T1000 (cell line): Measurements from ENCODE around the gene METTL23.

Experiments used
- DNase-seq: peaks from one replicate; lab custom pipeline; 2025; ENCODE audit warnings: mixed read lengths; lab: John Stamatoyannopoulos, UW

The METTL23 gene, protein sequence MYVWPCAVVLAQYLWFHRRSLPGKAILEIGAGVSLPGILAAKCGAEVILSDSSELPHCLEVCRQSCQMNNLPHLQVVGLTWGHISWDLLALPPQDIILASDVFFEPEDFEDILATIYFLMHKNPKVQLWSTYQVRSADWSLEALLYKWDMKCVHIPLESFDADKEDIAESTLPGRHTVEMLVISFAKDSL

DNA sequence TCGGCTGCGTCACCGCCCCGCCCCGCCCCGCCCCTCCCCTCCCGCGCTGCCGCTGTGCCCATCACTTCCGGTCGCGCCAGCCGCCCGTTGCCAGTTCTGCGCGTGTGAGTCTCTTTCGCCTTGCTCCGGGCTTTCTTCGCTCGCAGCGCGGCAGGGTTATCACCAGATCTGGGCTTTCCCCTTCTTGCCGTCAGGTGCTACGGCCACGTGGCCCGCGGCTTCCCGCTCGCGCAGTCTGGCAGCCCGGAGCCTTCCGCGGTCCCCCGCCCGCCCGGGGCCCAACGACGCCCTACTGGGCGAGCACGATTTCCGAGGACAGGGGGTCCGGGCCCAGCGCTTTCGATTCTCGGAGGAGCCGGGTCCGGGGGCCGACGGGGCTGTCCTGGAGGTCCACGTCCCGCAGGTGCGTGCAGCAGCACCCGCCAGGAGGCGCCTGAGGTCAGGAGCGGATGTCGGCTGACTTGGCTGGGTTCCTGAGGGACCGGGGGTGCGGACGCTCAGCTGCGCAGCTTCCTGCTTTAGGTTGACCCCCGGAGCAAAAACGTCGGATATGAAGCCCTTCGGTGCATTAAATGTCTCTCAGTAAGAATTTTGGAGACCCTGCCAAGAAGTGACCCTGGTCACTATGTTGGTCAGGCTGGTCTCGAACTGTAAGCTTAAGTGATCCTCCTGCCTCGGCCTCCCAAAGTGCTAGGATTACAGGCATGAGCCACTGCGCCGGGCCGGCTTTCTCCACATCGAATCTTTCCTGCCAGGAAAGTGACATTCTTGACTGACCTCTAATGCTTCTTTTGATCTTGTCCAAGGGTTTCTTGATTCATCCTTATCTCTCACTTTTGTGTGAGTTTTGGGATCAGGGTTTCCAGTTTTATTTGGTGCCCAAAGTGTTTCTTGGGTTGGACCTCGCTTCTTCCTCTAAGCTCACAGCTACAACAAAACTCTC lies at the start of gene METTL23:
TSS of gene METTL23 (plus strand) at position 64 of the 943 bp plus-strand sequence. CDS start 2,872 bp downstream, outside the sequence.
- peak; percentile 81 for DNase-seq

DNA sequence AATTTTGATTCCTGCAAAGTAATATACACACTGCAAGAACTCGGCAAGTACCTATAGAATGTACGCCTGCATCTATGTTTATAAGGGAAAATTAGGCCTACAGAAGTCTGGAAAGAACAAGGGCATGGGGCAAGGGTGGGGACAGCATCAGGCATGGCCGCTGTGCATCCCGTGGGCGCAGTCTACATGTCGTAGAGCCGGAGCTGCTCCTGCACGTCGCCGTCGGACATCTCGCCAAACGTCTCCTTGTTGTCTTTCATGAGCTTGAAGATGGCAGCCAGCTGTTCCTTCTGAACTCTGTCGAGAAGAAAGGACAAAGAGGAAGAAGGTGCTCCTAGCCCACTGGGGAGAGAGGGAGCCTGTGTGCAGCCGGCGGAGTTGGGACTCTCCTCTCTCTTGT lies 49.2 kb upstream of the METTL23 start:
- DNase-seq = no peak

DNA sequence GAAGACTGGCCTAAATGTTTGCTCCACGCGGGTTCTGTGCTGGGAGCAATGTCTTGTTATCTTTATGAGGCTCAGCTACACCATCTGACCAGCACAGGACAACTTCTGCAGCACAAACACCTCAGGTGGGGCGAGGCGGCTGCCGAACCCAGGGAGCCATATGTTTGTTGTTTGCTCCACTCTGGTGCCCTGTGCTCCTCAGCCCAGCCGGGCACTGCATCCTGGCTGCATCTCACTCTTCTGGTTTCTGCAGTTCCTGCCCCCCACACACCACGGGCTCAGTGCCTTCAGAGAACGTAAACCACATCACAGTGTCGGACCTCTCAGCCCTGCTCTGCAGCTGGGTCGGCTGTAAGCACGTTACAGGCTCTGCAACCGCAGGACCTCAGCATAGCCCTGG lies 48.3 kb upstream of the METTL23 start:
- DNase-seq = no peak

DNA sequence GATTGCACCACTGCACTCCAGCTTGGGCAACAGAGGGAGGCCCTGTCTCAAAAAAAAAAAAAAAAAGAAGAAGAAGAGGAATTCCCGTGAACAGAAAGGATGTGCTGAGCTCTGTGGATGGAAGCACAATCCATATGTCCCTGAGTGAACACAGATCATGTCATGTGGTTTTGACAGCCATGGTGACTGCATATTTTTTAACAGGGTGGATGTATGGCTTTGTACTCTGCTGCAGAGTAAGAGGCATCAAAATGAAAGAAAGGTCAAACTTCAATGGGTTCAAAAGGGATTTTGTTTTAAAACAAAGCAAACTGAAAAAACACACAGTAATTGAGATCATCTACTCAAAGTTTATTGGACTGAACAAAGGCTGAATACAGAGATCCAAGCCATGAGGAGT lies 47.4 kb upstream of the METTL23 start:
- DNase-seq = no peak

DNA sequence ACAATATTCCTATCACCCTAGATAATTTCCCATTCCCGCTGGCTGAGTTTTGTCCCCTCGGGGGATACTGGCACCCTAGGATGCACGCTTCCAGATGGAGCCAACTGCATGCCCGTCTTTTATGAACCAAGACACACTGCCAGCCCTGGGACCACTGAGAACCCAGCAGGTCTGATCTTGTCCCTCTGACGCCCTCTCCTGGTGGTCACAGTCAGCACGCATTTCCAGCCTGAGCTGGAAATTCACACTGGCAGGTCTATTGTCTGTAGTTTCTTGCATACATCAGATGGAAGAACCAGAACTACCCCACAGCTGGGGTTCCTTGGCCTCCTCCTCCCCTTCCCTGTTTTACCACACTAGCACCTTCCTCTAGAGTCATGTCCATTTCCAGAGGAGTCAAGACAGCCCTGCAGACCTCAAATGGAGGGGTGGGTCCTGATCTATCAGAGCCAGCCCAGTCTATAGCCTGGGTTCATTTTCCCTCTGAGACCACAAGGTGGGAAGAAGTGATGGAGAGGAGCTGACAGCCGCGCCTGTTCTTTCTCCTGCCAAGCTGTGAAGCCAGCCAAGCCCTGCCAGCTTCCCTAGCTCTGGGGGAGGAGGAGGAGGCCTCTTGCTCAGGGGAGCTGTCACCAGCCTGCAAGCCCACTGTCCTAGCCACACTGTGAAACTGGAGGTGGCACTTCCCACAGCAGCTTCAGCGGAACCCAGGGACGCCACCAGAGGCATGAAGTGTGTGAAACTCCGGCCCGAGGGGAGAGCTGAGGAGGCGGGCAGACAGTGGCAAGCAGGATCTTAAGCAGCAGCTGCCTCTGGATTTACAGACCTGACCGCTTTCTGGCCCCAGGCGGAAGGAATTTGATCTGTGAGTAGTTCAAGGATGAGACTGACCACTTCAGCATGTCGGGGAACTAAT lies 45.2 kb upstream of the METTL23 start:
- DNase-seq = no peak

DNA sequence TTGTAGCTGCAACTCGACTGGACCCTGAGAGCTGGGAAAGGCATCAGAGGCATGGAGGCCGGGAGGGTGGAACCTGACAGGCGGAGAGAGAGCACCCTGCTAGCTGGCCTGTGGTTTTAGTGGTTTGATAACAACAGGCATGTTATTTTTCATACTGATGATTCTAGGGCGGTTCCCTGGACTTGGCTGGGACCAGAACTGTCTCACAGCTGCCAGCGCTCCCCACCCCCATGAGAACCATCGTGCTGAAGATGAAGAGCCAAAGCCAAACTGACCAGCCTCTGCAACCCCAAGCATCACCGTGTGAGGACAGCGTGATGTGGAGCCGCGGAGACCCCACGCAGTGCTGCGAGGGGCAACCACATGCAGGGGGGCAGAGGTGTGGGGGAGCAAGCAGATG lies 44.3 kb upstream of the METTL23 start:
- DNase-seq = no peak

DNA sequence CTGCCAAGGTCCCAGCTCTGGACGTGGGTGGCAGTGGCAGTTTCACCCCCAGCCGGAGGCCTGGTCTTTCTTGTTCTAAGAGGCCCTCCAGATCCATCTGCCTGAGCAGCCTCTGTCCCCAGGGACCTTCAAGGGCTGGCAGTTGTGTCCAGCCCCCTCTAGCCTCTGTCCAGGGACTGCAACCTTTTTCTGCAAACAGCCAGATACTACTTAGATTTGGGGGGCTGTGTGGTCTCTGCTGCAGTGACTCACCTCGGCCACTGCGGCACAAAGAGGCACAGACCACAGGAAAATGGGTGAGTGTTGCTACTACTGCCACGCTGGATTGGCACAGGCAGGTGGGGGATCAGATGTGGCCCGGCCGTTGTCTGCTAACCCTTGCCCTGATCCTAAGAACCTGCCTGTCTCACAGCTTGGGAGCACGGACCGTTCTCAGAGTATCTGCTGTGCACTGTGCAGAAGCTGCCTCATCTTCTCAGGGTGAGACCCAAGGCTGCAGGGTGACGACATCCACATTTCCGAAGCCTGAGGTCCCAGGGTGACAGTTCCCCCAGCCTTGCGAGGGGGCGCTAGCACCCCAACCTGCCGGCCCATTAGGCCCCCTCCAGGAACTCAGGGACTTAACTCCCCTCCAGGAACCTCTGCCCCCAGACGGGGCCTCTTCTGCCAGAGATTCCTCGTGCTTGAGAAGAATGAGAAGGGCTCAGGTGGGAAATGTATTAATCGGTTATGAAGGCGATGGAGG lies 43.5 kb upstream of the METTL23 start:
- no peak for DNase-seq

DNA sequence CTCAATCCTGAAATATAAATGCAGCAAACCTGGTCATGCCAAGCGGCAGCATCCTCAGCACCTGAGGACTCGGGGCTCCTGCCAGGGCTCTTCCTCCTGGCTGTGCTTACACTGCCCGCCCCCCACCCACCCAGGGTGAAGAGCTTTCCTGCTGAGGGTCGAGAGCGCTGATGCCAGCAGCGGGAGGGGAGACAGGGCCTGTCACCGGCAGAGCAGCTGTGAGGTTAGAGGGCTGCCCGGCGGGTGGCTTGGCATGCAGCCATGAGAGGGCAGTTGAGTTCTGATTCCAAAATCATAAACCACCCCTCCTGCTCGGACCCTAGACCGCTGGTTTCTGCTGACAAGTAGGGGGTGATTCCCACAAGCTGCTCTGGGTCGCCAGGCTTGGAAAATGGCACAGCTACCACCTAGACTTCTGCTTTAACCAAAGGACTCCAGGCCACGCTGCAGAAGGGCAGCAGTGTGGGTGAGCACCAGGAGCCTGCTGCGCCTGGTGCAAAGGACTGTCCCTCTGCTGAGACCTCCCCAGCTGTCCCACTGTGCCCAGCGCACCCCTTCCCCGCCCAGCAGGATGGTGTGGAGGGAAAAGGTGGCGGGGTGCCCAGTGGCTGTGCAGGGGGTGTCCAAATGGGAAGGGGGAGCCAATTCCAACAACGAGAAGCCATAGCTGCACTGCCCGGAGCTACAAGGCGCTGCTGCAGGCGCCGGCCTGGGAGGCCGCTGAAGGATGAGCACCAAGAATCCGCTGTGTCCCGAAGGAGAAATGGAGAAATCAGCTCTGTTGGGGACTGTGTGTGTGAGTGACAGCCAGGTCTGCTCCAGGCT lies 42.5 kb upstream of the METTL23 start:
- no peak for DNase-seq

DNA sequence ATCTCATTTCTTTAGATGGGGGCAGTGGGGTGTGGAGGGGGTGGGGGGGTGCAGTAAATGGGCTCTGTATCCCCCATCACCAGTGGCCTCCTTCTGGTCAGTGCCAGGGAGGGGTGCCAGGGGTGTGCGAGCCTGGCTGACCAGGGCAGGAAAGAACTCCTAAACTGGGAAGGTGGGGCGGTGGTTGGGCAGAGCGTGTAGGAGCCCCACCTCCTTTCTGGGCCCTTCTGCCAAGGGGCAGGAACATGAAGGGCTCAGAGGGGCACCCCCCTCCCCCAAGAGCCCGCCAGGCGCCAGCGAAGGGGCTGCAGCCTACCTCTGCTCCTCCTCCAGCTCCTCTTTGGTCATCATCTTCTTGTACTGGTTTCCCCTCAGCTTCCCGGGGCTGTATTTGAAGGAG lies 41.9 kb upstream of the METTL23 start:
- DNase-seq = no peak

DNA sequence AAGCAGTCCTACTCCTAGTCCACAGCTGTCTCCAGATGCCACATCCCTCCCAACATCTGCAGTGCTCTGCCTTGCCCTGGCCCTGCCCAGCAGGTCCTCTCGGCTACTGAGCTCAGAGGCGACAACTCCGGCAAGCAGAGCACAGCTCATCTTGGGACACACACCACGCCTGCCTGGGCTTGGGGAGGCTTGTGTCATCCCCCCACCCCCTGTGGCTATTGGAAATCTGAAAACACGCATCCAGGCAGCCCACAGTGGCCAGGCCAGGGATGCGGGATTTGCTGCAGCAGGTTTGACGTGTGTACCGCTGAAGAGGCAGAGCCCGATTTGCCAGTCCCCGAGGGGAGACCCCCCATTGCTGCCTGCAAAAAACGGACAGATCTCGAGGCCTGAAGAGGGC lies 41.3 kb upstream of the METTL23 start:
- DNase-seq = no peak

DNA sequence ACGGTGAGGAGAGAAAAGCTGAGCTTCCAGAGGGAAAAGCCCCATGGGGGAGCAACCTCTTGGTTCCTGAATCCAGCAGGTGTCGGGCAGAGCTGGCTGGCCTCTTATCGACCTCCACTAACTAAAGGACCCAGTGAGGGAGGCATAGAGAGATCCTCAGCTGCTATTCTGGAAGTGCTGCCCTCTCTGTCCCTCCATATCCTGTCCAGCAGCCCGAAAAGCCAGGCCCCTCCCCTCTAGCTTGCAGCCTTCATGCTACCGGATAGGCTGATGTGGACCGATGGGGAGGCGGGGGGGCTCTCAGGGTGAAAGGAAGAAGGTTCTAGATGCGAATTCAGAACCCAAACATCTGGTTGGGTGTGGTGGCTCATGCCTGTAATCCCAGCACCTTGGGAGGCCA lies 40.8 kb upstream of the METTL23 start:
- no peak for DNase-seq

DNA sequence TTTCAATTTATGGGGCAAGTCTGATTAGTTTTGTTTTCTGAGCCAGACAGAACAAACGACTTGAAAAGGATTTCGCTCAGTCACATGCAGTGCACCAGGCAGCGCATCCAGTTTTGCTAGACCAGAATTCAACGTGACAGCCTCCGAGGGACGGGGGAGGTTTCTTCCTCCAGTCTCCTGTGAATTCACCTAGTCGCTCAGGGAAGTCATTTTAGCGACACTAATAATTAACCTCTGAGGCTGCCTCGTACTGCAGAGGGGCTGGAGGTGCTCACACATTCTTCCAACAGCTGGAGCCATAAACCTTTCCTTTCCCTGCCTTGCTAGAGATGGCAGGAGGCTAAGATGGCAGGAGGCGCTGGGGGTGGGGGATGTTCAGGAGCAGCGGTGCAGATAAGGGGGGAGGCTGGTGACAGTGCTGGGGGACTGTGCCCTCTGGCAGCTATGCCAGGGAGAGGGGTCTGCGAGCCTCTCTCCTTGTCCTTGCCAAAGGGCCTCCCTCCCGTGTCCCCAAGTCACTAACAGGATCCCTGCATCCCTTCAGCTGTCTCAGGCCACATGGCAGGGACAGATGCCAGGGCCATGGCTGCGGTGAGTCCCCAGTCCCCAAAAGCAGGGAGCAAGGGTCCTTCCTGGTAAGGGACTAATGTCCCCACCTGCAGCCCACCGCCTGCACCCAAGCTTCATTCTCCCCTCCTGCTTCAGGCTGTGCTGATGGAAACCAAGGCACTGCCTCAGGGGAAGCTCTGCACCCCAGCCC lies 39.9 kb upstream of the METTL23 start:
- no peak for DNase-seq

DNA sequence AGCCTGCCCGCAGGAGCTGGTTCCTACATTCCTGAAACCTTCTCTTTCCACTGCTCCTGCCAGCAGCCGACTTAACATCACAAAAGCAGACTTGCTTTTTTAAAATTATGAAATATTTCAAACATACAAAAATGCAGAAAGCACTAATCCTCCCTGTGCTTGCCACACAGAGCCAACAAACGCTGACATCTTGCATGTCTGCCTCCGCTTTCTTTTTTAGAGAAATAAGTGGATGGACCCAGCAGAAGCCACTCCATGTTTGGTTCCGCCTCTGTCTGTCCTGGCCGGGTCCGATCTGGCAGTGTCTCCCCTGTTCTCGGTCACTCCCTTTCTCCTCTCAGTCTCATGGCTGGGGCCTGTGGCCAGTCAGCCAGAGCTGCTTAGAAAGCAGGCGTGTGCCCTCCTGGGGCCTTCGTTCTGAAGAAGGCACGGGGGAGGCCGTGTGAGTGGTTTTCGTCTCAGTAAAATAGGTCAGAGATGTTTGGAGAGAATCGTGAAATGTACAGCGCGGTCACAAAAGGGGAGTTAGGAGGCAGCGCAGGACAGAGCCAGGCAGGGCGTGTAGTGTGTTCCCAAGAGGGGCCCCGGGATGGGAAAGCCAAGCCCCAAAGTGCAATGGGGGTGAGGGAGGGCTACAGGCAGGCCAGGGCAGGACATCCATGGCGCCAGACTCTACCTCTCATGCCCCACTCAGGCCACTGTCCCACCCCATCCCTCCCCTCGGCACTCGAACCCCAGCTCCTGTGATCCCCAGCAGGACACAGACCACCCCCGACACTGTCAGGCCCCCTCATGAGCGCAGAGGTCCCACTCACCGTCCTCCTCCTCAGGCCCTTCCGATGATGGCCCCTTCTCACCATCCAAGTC lies 39.1 kb upstream of the METTL23 start:
- DNase-seq = no peak

DNA sequence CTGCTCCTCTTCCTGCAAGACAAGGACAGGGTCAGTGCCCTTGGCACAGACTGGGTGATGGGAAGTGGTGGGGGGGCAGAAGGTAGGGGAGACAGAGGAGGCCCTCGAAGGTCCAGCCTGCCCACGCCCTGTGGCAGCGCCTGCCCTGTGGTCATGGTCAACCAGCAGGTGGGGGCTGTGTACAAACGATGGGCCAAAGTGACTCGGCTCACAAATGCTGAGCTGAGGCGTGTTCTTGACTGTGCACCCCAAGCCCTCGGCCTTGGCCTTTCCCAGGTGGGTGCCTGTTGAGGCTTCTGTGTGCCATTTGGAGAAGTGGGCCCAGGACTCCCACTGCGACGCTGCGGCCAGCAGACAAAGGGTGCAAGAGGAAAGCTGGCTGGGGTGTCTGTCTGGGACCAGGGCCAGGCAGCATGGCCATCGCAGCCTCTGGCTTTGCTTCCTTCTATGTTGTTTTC lies 38.4 kb upstream of the METTL23 start:
- no peak for DNase-seq

DNA sequence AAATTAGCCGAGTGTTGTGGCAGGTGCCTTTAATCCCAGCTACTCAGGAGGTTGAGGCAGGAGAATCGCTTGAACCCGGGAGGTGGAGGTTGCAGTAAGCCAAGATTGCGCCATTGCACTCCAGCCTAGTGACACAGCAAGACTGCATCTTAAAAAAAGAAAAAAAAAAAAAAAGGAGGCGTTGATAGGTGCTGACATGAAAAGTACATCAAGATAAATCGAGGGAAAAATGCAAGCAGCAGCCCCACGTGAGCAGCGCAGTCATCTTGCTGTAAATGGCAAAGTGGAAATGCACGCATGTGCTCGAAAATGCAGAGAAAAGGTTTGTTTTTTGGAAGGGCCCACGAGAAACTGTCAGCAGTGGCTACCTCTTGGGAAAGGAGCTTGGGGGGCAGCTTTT lies 36.8 kb upstream of the METTL23 start:
- no peak for DNase-seq

DNA sequence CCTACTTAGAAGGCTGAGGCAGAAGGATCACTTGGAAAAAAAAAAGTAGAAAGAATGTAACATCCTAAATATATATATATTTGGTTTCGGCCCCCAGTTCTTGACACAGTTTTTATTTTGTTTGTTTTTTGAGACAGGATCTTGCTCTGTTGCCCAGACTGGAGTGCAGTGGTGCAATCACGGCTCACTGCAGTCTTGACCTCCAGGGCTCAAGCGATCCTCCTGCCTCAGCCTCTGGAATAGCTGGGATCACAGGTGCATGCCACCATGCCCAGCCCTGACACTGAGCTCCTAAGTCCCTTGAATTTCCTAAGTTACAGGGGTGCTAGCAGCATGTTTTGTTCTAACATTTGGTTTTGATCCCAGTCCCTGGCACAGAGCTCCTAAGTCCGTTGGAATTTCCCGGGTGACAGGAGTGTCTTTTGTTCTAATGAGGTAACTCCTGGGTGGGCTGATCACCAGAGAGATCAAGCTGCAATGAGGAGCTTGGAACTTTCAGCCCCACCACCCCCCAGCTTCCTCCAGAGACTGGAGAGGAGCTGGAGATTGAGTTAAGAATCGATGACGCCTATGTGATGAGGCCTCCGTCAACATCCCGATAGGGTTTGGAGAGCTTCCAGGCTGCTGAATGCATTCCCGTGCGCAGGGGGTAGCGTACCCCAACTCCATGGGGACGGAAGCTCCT lies 35.9 kb upstream of the METTL23 start:
- DNase-seq = no peak

DNA sequence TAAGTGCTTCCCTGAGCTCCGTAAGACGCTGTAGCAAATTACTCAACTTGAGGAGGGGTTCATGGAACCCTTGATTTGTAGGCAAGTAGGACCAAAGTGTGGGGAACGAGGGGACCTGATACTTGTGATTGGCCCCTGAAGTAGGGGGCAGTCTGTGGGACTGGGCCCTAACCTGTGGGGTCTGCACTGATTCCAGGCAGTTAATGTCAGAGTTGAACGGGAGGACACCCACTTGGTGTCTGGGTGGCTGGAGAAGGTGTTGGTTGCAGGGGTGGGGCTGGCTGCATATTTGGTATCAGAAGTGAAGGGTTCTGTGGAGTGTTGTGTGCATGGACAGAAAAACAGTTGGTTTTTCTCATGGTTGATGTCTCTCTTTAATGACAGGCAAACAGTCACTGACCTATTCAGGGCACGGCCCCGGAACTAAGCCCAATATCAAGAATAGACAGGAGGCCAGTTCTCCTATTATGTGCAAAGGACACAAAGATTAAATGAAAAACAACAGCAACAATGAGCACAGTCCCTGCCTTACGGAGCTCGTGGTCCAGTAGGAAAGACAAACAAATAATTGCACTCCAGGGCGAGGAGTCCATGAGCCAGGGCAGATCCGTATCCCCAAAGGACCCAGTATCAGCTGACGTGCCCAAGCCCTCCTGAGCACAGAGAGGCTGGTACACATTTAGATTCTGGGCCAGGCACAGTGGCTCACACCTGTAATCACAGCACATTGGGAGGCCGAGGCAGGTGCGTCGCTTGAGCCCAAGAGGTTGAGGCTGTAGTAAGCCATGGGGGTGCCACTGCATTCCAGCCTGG lies 35.1 kb upstream of the METTL23 start:
- no peak for DNase-seq
